Measurements from ENCODE around the gene SAMD9.

GRCh38 chr7:93146036-93146435, 28.3 kb upstream of the SAMD9 start:
- TF ChIP-seq EZH2 (IDR thresholded peaks at IDR 0.05; ENCODE audit: low read length, missing control alignments), result no peak
- TF ChIP-seq CTCF (conservative IDR thresholded peaks at IDR 0.05 in 1 of 2, IDR thresholded peaks at IDR 0.05 in 1 of 2; ENCODE audit: low read depth in 1 of 2, low read length in 2 of 2), result no peak
